PC-9 (cell line): Measurements from ENCODE around the gene GRAMD2B. TPM values are rescaled to one million over a fixed set of nuclear protein-coding genes. Genes with fewer than 3 reads are reported as not detected.

Source experiments
- Bru-seq: library from RNA; stranded (reverse); fragments of 400-500 nt; gene quantifications from one replicate; lab custom pipeline; 2021; lab: Mats Ljungman, UMichigan
- BruChase-seq, 2 experiments: library from RNA; stranded (reverse); fragments of 400-500 nt; gene quantifications; one replicate each; lab custom pipeline; 2021; lab: Mats Ljungman, UMichigan
- BruUV-seq: library from RNA; stranded (reverse); fragments of 400-500 nt; replicated peaks from 2 replicates; lab custom pipeline; 2021; lab: Mats Ljungman, UMichigan
- CTCF ChIA-PET: fragments of 300-600 bp; sonication (Branson Sonifier 250); formaldehyde crosslinking; loops from one replicate; lab custom pipeline; 2022; ENCODE audit warnings: antibody characterized with exemption; lab: Charles Lee
- POLR2A ChIA-PET: fragments of 300-600 bp; sonication (Branson Sonifier 250); formaldehyde crosslinking; loops from one replicate; lab custom pipeline; 2022; ENCODE audit warnings: antibody characterized with exemption; ENCODE audit not compliant: unreplicated experiment; lab: Charles Lee
- DNase-seq, 2 experiments: peaks; one replicate each; pipeline versions ENCODE4 v3.0.0 to v3.0.0-alpha.2; 2015 to 2022; ENCODE audit warnings: mixed read lengths in 1 of 2
- H2AFZ ChIP-seq: fragments of 200-600 bp; sonication (generic); 2 replicates; pipeline ENCODE4 v1.8.1; 2017; ENCODE audit warnings: antibody characterized with exemption
- H3F3A ChIP-seq: fragments of 200-600 bp; sonication (generic); 2 replicates; pipeline ENCODE4 v1.8.1; 2017; ENCODE audit warnings: antibody characterized with exemption, mild to moderate bottlenecking, low read depth; ENCODE audit not compliant: insufficient read depth
- H3K27ac ChIP-seq: fragments of 200-600 bp; sonication (generic); 2 replicates; pipeline ENCODE4 v1.6.1; 2016; ENCODE audit warnings: mixed run types
- H3K27me3 ChIP-seq: fragments of 200-600 bp; sonication (generic); 2 replicates; pipeline ENCODE4 v1.6.1; 2016; ENCODE audit warnings: low read depth, mixed run types; ENCODE audit not compliant: insufficient read depth
- H3K36me3 ChIP-seq: fragments of 200-600 bp; sonication (generic); 2 replicates; pipeline ENCODE4 v1.6.1; 2016; ENCODE audit warnings: low read depth, mixed run types
- H3K4me1 ChIP-seq: fragments of 200-600 bp; sonication (generic); replicated peaks from 2 replicates; pipeline ENCODE4 v1.6.1; 2016; ENCODE audit warnings: mixed run types; ENCODE audit not compliant: insufficient read depth
- H3K4me2 ChIP-seq: fragments of 200-600 bp; sonication (generic); 2 replicates; pipeline ENCODE4 v1.6.1; 2017; ENCODE audit warnings: mixed run types
- H3K4me3 ChIP-seq: fragments of 200-600 bp; sonication (generic); 2 replicates; pipeline ENCODE4 v1.6.1; 2016; ENCODE audit warnings: mixed run types
- H3K79me2 ChIP-seq: fragments of 200-600 bp; sonication (generic); 2 replicates; pipeline ENCODE4 v1.6.1; 2017; ENCODE audit warnings: low read depth, mixed run types
- H3K9me2 ChIP-seq: fragments of 200-600 bp; sonication (generic); 2 replicates; pipeline ENCODE4 v1.8.1; 2017; ENCODE audit warnings: mild to moderate bottlenecking; ENCODE audit not compliant: insufficient read depth
- H3K9me3 ChIP-seq: fragments of 200-600 bp; sonication (generic); 2 replicates; pipeline ENCODE4 v1.8.1; 2016; ENCODE audit warnings: low read depth; ENCODE audit not compliant: insufficient read depth
- H4K20me1 ChIP-seq: fragments of 200-600 bp; sonication (generic); 2 replicates; pipeline ENCODE4 v1.8.1; 2017; ENCODE audit not compliant: insufficient read depth
- CTCF ChIP-seq: fragments of 200-600 bp; sonication (generic); conservative IDR thresholded peaks from 2 replicates; pipeline ENCODE4 v1.6.1; 2017; ENCODE audit warnings: mixed run types, antibody characterized with exemption, mild to moderate bottlenecking, moderate library complexity
- EZH2 ChIP-seq: fragments of 200-600 bp; sonication (generic); IDR thresholded peaks from 2 replicates; pipeline ENCODE4 v1.8.0; 2017; ENCODE audit warnings: antibody characterized with exemption, low read depth
- intact Hi-C: fragments of 100-400 bp; cut with micrococcal nuclease; formaldehyde crosslinking; loops from one replicate; pipeline ENCODE4 v1.10.0; 2022; ENCODE audit not compliant: unreplicated experiment
- long read RNA-seq: library from polyadenylated mRNA; stranded (forward); transcript quantifications from one replicate; pipeline ENCODE4 v2.0.0, GENCODE V29; 2022
- total RNA-seq: library from RNA; stranded (reverse); gene quantifications from 2 replicates; pipeline ENCODE4 v1.2.3, GENCODE V29; 2021

The GRAMD2B gene
- total RNA-seq (10.0 and 11.7 TPM in 2 replicates), Bru-seq, nascent RNA (percentile 71 among the genes with signal in this experiment), BruChase-seq, experiment 1, labeled RNA remaining after a 2-hour chase (percentile 70 among the genes with signal in this experiment), BruChase-seq, experiment 2, labeled RNA remaining after a 6-hour chase (percentile 58 among the genes with signal in this experiment)
- long read RNA-seq, transcript GRAMD2B-201 (14 exons, 3,175 nt) = major isoform, 14 of 20 reads
- long read RNA-seq, partial matches to known transcripts = 0 of 20 reads
- long read RNA-seq, other reads (novel, unspliced or antisense) = 6 of 20 reads

- no TSS peak for BruUV-seq
- TF ChIP-seq EZH2 (no peak), CTCF (no peak)
- Histone ChIP-seq H4K20me1 (no peaks in the 10 kb centered on the region), H3K36me3 (no peaks in the 10 kb centered on the region), H3F3A (peaks cover 5% of the 10 kb centered on the region; the same call in 1 of the 2 replicates), H3K79me2 (peaks cover 39% of the 10 kb centered on the region), H3K27ac (peak within 1 kb of the TSS; percentile 60), H3K4me2 (peak within 1 kb of the TSS; percentile 93), H3K27me3 (no peaks in the 10 kb centered on the region), H3K4me3 (peak within 1 kb of the TSS; percentile 67), H3K4me1 (peaks cover 26% of the 10 kb centered on the region), H2AFZ (peak within 1 kb of the TSS; percentile 90), H3K9me2 (no peaks in the 10 kb centered on the region), H3K9me3 (no peaks in the 10 kb centered on the region)
- DNase-seq = peak; percentile 88 to 90
- ChIA-PET POLR2A (interaction anchor here (0.5 to 1.0 kb wide), 5 partner anchors 19 to 58 kb away, joined by 3 to 7 read pairs (median 3); no protein-coding TSS in a partner anchor), CTCF (interaction anchor here (0.6 to 0.9 kb wide), 3 partner anchors 50 to 72 kb away, joined by 3 read pairs; no protein-coding TSS in a partner anchor)
- intact Hi-C loops = loop anchor here (1.0 to 5.0 kb wide), 6 partner anchors 24 to 172 kb away; partner anchors contain the start of gene ALDH7A1
Observed at GRCh38 chr5:126422994-126423788, at the start of gene GRAMD2B. GRAMD2B (plus strand) TSS chr5:126423409; CDS start chr5:126423607, 198 bp downstream.

- intact Hi-C loops = no loop called here
- DNase-seq = no peak
- H3K4me2 ChIP-seq = no peak overlapping the region
- no peaks in the 10 kb centered on the region for H3K79me2 ChIP-seq
- H3K27ac ChIP-seq = no peak overlapping the region
- no peak for TF ChIP-seq EZH2
- no peak for TF ChIP-seq CTCF
- no peaks in the 10 kb centered on the region for H3K9me3 ChIP-seq
- peaks cover 23% of the 10 kb centered on the region for H3K4me1 ChIP-seq
- BruUV-seq = no TSS peak
- no peak overlapping the region for H3K4me3 ChIP-seq
- ChIA-PET POLR2A (no interaction called here), CTCF (no interaction called here)
- H2AFZ ChIP-seq = no peak overlapping the region
- no peaks in the 10 kb centered on the region for H3K27me3 ChIP-seq
- H3F3A ChIP-seq = no peaks in the 10 kb centered on the region; the same call in 1 of the 2 replicates
- no peaks in the 10 kb centered on the region for H3K36me3 ChIP-seq
- no peaks in the 10 kb centered on the region for H3K9me2 ChIP-seq
- no peaks in the 10 kb centered on the region for H4K20me1 ChIP-seq
Observed at GRCh38 chr5:126374109-126374416, 49.1 kb upstream of the GRAMD2B start.

- BruUV-seq = no TSS peak
- Histone ChIP-seq H4K20me1 (no peaks in the 10 kb centered on the region), H3K79me2 (no peaks in the 10 kb centered on the region), H3K9me3 (peaks cover 3% of the 10 kb centered on the region; the same call in 1 of the 2 replicates), H3K9me2 (no peaks in the 10 kb centered on the region), H3K4me3 (no peak overlapping the region), H3K4me1 (peaks cover 6% of the 10 kb centered on the region), H3K27ac (no peak overlapping the region), H3K27me3 (no peaks in the 10 kb centered on the region), H3F3A (no peaks in the 10 kb centered on the region), H3K36me3 (no peaks in the 10 kb centered on the region), H3K4me2 (no peak overlapping the region), H2AFZ (no peak overlapping the region)
- ChIA-PET CTCF (no interaction called here), POLR2A (no interaction called here)
- no peak for DNase-seq
- no peak for TF ChIP-seq EZH2
- TF ChIP-seq CTCF = no peak
- intact Hi-C loops = no loop called here
Observed at GRCh38 chr5:126376443-126376842, 46.8 kb upstream of the GRAMD2B start.
